ENCODE data around the gene EVPL.

- TF ChIP-seq EP300 (IDR thresholded peaks at IDR 0.05): no peak
- no peak for TF ChIP-seq CTCF (IDR thresholded peaks at IDR 0.05)
- no peak for TF ChIP-seq POLR2A (IDR thresholded peaks at IDR 0.05)
- TF ChIP-seq POLR2AphosphoS5 (IDR thresholded peaks at IDR 0.05): no peak
These were observed 12.2 kb downstream of the EVPL start for GRCh38 chr17:76014925-76015261.

Data from stomach (tissue), 4 donors.